Measurements from ENCODE around the gene CACNB1.

Gene CACNB1

GRCh38 chr17:39200070-39200879 lies 2.8 kb upstream of the CACNB1 start, which contains the start of gene RPL19:
RPL19 (plus strand) TSS chr17:39200283; CDS start chr17:39200345, 62 bp downstream.
- Mint-ChIP-seq H3K4me1 (ENCODE audit: low read depth) (peaks cover 59% of the 10 kb centered on the region), H3K9me3 (no peaks in the 10 kb centered on the region), H3K27me3 (no peaks in the 10 kb centered on the region), H3K4me3 (peak within 1 kb of the TSS; percentile 99), H3K36me3 (ENCODE audit: low read depth) (peaks cover 56% of the 10 kb centered on the region), H3K27ac (peak within 1 kb of the TSS; percentile 100)
- peak; percentile 88 for DNase-seq

- peak; percentile 84 for DNase-seq
- H3K27me3 Mint-ChIP-seq: no peaks in the 10 kb centered on the region
- peak overlapping the region; percentile 100 for H3K27ac Mint-ChIP-seq
- H3K4me3 Mint-ChIP-seq: peak overlapping the region; percentile 99
- peaks cover 59% of the 10 kb centered on the region for H3K4me1 Mint-ChIP-seq (ENCODE audit: low read depth)
- no peaks in the 10 kb centered on the region for H3K9me3 Mint-ChIP-seq
- peaks cover 51% of the 10 kb centered on the region for H3K36me3 Mint-ChIP-seq (ENCODE audit: low read depth)
These were observed 2.3 kb upstream of the CACNB1 start for GRCh38 chr17:39199820-39200069.

GRCh38 chr17:39198186-39198566 lies 707 bp upstream of the CACNB1 start:
- peaks cover 43% of the 10 kb centered on the region for H3K36me3 Mint-ChIP-seq (ENCODE audit: low read depth)
- DNase-seq: no peak
- peak overlapping the region; percentile 66 for H3K27ac Mint-ChIP-seq
- H3K9me3 Mint-ChIP-seq: no peaks in the 10 kb centered on the region
- peak overlapping the region; percentile 99 for H3K4me3 Mint-ChIP-seq
- H3K4me1 Mint-ChIP-seq (ENCODE audit: low read depth): peaks cover 53% of the 10 kb centered on the region
- no peaks in the 10 kb centered on the region for H3K27me3 Mint-ChIP-seq

- Mint-ChIP-seq H3K27me3 (no peaks in the 10 kb centered on the region), H3K36me3 (ENCODE audit: low read depth) (peaks cover 43% of the 10 kb centered on the region), H3K4me3 (peak overlapping the region; percentile 99), H3K9me3 (no peaks in the 10 kb centered on the region), H3K4me1 (ENCODE audit: low read depth) (peaks cover 42% of the 10 kb centered on the region), H3K27ac (peak overlapping the region; percentile 66)
- no peak for DNase-seq
These were observed 619 bp downstream of the CACNB1 start for GRCh38 chr17:39196808-39197291.

DNA sequence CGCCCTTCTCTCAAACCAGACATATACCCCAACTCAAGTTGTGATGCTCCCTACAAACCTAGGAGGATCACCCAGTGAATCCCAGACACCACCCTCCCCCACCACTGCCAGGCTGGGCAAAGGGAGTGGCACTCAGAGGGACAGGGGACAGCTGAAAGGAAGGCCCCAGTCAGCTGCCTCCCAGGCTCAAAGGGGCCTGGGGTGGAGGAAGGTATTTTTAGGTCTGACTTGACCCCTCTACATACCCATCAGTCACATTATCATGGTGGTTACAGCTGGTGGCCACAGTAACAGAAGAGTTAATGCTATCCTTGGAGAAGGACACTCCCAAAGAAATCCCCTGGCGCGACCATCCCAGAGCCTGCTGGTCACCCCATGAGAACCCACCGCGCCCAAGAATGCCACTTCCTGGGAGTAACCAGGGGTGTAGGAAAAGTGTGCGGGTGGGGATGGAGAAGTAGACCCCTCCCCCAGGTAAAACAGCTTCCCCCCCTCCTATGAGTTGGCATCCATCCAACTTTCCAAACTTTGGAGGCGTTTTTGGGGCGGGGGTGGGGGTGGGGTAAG lies 1.1 kb downstream of the CACNB1 start:
- no peak for DNase-seq
- Mint-ChIP-seq H3K4me3 (peak overlapping the region; percentile 99), H3K36me3 (ENCODE audit: low read depth) (peaks cover 43% of the 10 kb centered on the region), H3K9me3 (no peaks in the 10 kb centered on the region), H3K27ac (peak overlapping the region; percentile 67), H3K4me1 (ENCODE audit: low read depth) (peaks cover 39% of the 10 kb centered on the region), H3K27me3 (no peaks in the 10 kb centered on the region)

GRCh38 chr17:39195568-39196160 lies 1.8 kb downstream of the CACNB1 start:
- no peak for DNase-seq
- H3K4me3 Mint-ChIP-seq: peak overlapping the region; percentile 99
- no peaks in the 10 kb centered on the region for H3K9me3 Mint-ChIP-seq
- H3K27ac Mint-ChIP-seq: peak overlapping the region; percentile 69
- H3K27me3 Mint-ChIP-seq: no peaks in the 10 kb centered on the region
- peaks cover 38% of the 10 kb centered on the region for H3K36me3 Mint-ChIP-seq (ENCODE audit: low read depth)
- peaks cover 37% of the 10 kb centered on the region for H3K4me1 Mint-ChIP-seq (ENCODE audit: low read depth)

- H3K4me1 Mint-ChIP-seq (ENCODE audit: low read depth): peaks cover 37% of the 10 kb centered on the region
- no peak overlapping the region for H3K4me3 Mint-ChIP-seq
- H3K27ac Mint-ChIP-seq: no peak overlapping the region
- no peaks in the 10 kb centered on the region for H3K27me3 Mint-ChIP-seq
- H3K9me3 Mint-ChIP-seq: no peaks in the 10 kb centered on the region
- H3K36me3 Mint-ChIP-seq (ENCODE audit: low read depth): peaks cover 33% of the 10 kb centered on the region
- no peak for DNase-seq
These were observed 2.4 kb downstream of the CACNB1 start for GRCh38 chr17:39194985-39195524.

DNA sequence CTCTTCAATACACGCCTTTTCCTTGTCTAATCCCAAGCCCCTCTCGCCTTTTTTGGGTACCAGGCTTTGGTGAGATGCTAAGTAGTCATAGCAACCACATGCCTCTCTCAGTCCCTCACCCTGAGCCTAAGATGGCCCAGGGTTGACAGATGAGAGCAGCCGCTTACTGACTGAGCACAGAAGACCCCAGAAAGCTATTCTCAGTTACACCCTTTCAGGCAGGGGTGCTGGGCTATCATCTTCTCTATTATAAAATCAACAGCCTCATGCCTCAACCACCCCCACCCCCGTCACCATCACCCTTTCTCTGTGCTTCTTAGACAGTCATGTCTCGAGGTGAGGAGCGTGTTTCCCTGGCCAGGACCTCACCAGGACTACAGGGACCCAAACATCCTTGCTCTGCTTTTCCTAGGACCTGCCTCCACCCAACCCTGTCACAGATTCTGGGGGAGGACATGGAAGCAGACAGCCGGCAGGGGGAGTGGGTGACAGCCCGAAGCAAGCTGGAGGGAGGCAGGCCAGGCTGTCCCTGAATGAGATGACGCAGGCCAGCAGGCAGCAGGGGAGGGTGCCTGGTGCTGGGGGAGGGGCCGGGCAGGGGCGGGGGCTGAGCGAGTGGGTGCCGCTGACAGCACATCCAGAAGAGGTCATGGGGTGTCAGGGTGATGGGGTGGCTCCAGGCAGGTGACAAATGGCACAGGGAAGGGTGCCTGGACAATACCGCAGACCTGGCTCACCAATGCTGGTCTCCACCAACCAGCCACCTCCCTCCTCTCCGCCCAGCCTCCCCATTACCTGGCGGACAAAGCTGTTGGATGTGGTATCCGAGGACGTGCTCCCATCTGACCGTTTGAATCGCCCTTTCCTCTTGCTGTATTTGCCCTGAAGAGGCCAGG lies 3.1 kb downstream of the CACNB1 start:
- Mint-ChIP-seq H3K27me3 (no peaks in the 10 kb centered on the region), H3K4me3 (no peak overlapping the region), H3K36me3 (ENCODE audit: low read depth) (peaks cover 29% of the 10 kb centered on the region), H3K27ac (peak overlapping the region; percentile 3), H3K9me3 (no peaks in the 10 kb centered on the region), H3K4me1 (ENCODE audit: low read depth) (peaks cover 32% of the 10 kb centered on the region)
- no peak for DNase-seq

- no peak overlapping the region for H3K4me3 Mint-ChIP-seq
- H3K4me1 Mint-ChIP-seq (ENCODE audit: low read depth): peaks cover 23% of the 10 kb centered on the region
- no peaks in the 10 kb centered on the region for H3K27me3 Mint-ChIP-seq
- H3K36me3 Mint-ChIP-seq (ENCODE audit: low read depth): peaks cover 34% of the 10 kb centered on the region
- H3K27ac Mint-ChIP-seq: no peak overlapping the region
- no peak for DNase-seq
- H3K9me3 Mint-ChIP-seq: no peaks in the 10 kb centered on the region
These were observed 4.1 kb downstream of the CACNB1 start for GRCh38 chr17:39193346-39193745.

GRCh38 chr17:39192901-39193300 lies 4.6 kb downstream of the CACNB1 start:
- Mint-ChIP-seq H3K36me3 (ENCODE audit: low read depth) (peaks cover 37% of the 10 kb centered on the region), H3K27ac (no peak overlapping the region), H3K9me3 (no peaks in the 10 kb centered on the region), H3K27me3 (no peaks in the 10 kb centered on the region), H3K4me3 (no peak overlapping the region), H3K4me1 (ENCODE audit: low read depth) (peaks cover 19% of the 10 kb centered on the region)
- DNase-seq: no peak

GRCh38 chr17:39191750-39192510 lies 5.5 kb downstream of the CACNB1 start:
- H3K36me3 Mint-ChIP-seq (ENCODE audit: low read depth): peaks cover 47% of the 10 kb centered on the region
- no peaks in the 10 kb centered on the region for H3K9me3 Mint-ChIP-seq
- H3K4me1 Mint-ChIP-seq (ENCODE audit: low read depth): peaks cover 18% of the 10 kb centered on the region
- no peak overlapping the region for H3K27ac Mint-ChIP-seq
- H3K4me3 Mint-ChIP-seq: no peak overlapping the region
- no peak for DNase-seq
- no peaks in the 10 kb centered on the region for H3K27me3 Mint-ChIP-seq

- no peaks in the 10 kb centered on the region for H3K27me3 Mint-ChIP-seq
- H3K9me3 Mint-ChIP-seq: no peaks in the 10 kb centered on the region
- H3K4me3 Mint-ChIP-seq: no peak overlapping the region
- no peak overlapping the region for H3K27ac Mint-ChIP-seq
- DNase-seq: no peak
- H3K4me1 Mint-ChIP-seq (ENCODE audit: low read depth): no peaks in the 10 kb centered on the region
- peaks cover 68% of the 10 kb centered on the region for H3K36me3 Mint-ChIP-seq (ENCODE audit: low read depth)
These were observed 10.2 kb downstream of the CACNB1 start for GRCh38 chr17:39187152-39187830.

- Mint-ChIP-seq H3K27ac (no peak overlapping the region), H3K9me3 (no peaks in the 10 kb centered on the region), H3K4me1 (ENCODE audit: low read depth) (no peaks in the 10 kb centered on the region), H3K36me3 (ENCODE audit: low read depth) (peaks cover 67% of the 10 kb centered on the region), H3K4me3 (no peak overlapping the region), H3K27me3 (no peaks in the 10 kb centered on the region)
- DNase-seq: no peak
These were observed 10.9 kb downstream of the CACNB1 start for GRCh38 chr17:39186481-39187002.
